Measurements from ENCODE around the gene MAVS.
A peak's percentile ranks its signal among the peaks of the same experiment; 100 is the strongest.

DNA sequence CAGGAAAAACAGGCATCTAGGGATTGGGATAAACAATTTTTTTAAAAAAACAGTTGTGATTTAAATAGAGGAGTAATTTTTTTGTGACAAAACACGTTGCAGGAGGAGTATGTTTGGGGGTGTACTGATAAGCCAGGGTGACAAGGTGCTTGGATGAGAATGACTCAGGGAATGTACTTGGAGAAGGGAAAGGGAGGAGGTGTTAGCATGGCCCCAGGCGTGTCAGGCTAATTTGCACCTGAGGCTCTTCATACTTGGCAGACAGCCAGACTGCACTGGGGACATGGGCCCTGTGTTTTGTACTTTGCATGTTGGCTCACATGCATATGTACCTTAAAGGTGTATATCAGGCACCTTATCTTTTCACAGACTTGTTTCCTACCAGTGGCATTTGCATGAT is 65.3 kb downstream of the MAVS start:
- TF ChIP-seq, protein P1, sequence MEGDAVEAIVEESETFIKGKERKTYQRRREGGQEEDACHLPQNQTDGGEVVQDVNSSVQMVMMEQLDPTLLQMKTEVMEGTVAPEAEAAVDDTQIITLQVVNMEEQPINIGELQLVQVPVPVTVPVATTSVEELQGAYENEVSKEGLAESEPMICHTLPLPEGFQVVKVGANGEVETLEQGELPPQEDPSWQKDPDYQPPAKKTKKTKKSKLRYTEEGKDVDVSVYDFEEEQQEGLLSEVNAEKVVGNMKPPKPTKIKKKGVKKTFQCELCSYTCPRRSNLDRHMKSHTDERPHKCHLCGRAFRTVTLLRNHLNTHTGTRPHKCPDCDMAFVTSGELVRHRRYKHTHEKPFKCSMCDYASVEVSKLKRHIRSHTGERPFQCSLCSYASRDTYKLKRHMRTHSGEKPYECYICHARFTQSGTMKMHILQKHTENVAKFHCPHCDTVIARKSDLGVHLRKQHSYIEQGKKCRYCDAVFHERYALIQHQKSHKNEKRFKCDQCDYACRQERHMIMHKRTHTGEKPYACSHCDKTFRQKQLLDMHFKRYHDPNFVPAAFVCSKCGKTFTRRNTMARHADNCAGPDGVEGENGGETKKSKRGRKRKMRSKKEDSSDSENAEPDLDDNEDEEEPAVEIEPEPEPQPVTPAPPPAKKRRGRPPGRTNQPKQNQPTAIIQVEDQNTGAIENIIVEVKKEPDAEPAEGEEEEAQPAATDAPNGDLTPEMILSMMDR (IDR thresholded peaks at IDR 0.05; ENCODE audit: extremely low read depth in 1 of 2, insufficient read depth in 1 of 2, low read depth in 1 of 2, low read length in 2 of 2), result no peak
- no peak for TF ChIP-seq POLR2A (IDR thresholded peaks at IDR 0.05; ENCODE audit: low read depth, low read length)
- peak; percentile 15 for TF ChIP-seq POLR2AphosphoS5 (IDR thresholded peaks at IDR 0.05; ENCODE audit: insufficient read depth, low read depth, low read length)
- no peak for TF ChIP-seq EZH2 (IDR thresholded peaks at IDR 0.05; ENCODE audit: borderline replicate concordance, low read depth, low read length, severe bottlenecking)
- no peak for TF ChIP-seq JUN (IDR thresholded peaks at IDR 0.05; ENCODE audit: borderline replicate concordance, insufficient read depth, insufficient read length, low read depth)
- TF ChIP-seq, protein P2, sequence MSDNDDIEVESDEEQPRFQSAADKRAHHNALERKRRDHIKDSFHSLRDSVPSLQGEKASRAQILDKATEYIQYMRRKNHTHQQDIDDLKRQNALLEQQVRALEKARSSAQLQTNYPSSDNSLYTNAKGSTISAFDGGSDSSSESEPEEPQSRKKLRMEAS (IDR thresholded peaks at IDR 0.05; ENCODE audit: insufficient read depth, insufficient read length), result no peak
- no peak for TF ChIP-seq FOS (IDR thresholded peaks at IDR 0.05; ENCODE audit: borderline replicate concordance, insufficient read depth, low read length)
- TF ChIP-seq MYC (IDR thresholded peaks at IDR 0.05; ENCODE audit: low read depth, low read length), result no peak
- no peak for TF ChIP-seq GATA2 (IDR thresholded peaks at IDR 0.05; ENCODE audit: insufficient read depth, insufficient read length, low read depth, low read length)
